ENCODE measurements around the gene MOXD1. TPM values are rescaled to one million over a fixed set of nuclear protein-coding genes. Genes with fewer than 3 reads are reported as not detected.

MOXD1 gene
- total RNA-seq, 2 experiments from 2014 or later = 0.08 TPM; not detected in 1

DNA sequence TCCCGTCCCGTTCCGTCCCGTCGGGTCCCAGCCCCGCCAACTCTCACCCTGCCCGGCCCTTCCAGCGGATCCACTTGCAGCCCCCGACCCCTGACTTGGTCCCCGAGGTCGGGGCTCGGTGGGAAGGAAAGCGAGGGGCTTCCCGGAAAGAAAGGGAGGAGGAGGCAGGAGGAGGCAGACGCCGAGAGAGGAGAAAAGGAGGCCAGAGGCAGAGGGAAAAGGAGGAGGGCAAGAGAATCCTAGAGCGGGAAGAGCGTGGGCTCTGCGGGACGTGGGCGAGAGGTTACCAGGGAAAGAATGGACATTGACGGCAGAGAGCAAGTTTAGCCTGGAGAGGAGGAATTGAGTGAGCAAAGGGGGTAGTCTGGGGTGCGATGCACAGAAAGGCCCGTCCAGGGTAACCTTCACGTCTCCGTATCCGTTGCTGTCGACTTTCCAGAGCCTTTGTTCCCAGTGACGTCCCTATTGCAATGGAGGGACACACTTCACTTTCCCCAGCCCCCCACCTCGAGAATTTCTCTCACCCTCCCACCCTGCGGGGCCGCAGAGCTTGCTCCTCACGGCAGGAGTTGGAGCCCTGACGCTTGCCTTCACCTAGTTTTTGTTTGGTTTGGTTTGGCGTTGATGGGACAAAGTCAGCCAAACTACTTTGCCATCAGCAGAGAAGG lies 477 bp upstream of the MOXD1 start:
- CTCF ChIA-PET = no interaction called here
- POLR2A ChIA-PET = no interaction called here

DNA sequence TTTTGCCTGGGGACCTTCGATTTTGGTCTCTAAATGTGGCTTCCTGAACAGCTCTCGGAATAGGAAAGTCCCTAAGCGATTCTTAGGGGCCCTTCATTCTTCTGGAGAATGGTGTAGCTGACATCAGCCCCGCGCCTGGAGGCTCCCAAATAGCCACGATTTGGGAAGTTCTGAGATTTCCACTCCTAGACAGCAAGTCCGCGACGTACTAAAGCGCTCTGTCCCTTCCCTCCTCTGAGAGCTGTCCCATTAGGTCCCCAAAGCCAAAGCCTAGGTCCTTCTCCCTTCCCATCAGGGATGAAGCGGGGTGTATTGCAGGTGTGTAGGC lies 756 bp downstream of the MOXD1 start:
- POLR2A ChIA-PET = no interaction called here
- CTCF ChIA-PET = interaction anchor here (1.3 kb wide), 1 partner anchor 120 kb away, joined by 3 read pairs; no protein-coding TSS in a partner anchor

GRCh38 chr6:132399376-132400074 lies 1.8 kb downstream of the MOXD1 start:
- CTCF ChIA-PET = interaction anchor here (1.3 kb wide), 1 partner anchor 119 kb away, joined by 3 read pairs; no protein-coding TSS in a partner anchor
- POLR2A ChIA-PET = no interaction called here

GRCh38 chr6:132395015-132395597 lies 6.2 kb downstream of the MOXD1 start:
- POLR2A ChIA-PET = no interaction called here
- CTCF ChIA-PET = no interaction called here

GRCh38 chr6:132392792-132393191 lies 8.5 kb downstream of the MOXD1 start:
- ChIA-PET POLR2A (no interaction called here), CTCF (no interaction called here)

DNA sequence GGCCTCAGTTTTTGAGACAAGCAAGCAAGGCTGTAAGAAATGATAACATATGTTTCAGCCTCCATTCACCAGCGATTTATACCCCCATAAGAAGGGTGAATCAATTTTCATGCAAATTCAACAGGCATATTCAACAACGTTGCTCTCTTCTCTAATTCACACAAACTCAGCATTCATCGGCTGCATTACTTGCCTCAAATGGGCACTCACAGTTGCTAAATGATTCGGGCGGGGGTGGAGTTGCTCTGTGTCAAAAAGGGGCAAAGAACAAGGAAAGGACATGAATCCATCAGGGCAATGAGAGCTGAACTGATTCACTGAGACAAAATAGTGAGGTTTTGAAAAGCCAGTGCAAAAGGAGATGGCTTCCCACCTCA lies 9.0 kb downstream of the MOXD1 start:
- ChIA-PET CTCF (no interaction called here), POLR2A (no interaction called here)

DNA sequence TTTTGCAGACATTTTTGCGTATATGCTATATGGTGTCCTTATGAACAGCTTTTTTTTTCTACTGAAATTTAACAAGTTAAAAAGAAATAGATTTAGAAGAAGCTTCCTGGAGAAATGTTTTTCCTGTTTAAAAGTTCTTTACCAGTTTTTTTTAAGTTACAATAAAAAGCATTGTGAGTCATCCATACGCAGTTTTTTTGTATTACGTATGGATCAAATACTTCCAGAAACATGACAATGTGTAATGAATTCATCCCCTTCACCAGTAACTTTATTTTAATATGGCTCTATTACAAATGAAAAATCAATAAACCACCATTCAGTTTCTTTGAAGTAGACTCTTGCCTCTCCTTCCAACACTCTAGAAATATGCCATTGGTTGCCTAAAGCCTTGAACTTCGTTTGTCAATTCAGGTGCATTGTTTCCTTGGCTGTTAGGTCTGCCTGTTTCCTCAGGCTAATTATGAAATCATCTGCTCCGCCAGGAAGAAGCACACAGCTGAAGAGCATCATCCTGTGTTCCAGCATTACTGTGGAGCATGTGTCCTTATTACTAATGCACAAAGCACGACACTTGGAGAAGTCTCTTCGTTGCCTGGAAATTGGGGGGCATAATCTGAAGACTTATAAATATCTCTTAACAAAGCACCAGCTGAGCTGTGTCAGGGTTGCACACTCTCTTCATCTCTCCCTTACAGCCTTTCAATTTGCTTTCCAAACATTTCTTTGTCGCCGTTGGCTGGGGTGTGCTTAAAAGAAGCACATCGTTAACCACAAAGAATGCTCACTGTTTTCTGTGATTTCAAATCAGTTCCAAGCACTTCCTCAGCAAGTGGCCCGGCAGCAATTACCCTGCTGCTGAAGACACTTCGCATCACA lies 9.6 kb downstream of the MOXD1 start:
- POLR2A ChIA-PET = no interaction called here
- CTCF ChIA-PET = no interaction called here

DNA sequence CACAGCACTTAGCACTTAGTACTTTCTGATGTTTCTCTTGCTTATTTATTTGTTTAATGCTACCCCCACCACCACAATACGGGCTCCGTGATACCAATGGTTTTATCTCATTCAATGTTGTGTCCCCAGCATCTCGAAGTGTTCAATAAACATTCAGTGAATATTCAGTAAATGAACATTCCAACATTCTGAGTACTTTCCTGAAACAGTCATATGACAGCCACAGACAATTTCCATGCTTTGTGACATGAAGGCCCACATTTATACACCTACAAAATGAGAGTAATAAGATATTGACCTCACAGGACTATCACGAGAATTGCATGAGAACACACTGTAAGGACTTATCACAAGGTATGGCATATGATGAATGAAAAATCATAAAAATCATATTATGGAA lies 10.8 kb downstream of the MOXD1 start:
- ChIA-PET CTCF (no interaction called here), POLR2A (no interaction called here)

- CTCF ChIA-PET = no interaction called here
- POLR2A ChIA-PET = no interaction called here
Observed at GRCh38 chr6:132390017-132390416, 11.3 kb downstream of the MOXD1 start.

DNA sequence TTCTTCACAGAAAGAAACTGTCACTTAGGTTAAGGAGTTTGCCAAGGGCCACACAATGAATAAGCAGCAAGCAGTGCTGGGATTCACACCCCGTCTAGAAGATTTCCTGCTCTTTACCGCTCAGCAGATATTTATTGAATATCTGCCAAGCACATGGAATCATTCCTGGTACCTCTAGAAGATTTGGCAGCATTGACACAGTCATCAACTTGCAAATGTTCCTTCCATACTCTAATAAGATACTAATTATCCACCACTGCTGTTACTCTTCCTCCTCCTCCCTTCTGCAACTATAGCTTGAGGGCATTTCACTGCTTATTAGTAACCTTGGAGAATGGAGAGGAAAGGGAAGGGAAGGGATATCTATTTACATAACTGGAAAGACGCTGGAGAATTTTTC lies 13.0 kb downstream of the MOXD1 start:
- POLR2A ChIA-PET = no interaction called here

DNA sequence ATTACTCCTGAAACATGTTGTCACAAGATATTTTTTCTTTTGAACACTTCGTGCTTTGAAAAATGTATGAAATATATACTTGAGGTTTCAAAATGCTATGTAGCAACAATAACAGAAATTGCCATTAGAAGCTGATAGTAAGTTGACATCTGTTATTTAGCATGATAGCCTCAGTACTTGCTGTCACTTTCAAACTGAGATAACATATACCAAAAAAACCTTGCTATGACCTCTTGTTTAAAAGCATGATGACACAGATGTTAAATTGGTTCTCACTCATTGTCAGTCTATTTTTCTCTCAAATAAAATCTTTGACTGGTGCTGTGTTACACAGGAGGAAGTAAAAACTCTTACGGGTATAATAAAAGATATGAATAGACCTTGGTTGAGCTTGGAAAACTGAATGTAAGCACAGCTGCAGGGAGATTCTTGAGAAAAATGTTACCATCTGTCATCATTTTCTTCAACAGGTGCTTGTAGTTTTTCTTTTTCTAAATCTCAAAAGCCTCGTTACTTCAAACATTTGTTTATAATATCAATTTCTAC lies 18.6 kb downstream of the MOXD1 start:
- ChIA-PET POLR2A (no interaction called here), CTCF (no interaction called here)

More for the DNA sequence above, 13.0 kb downstream of the MOXD1 start:
- CTCF ChIA-PET = interaction anchor here (1.0 kb wide), 1 partner anchor 109 kb away, joined by 3 read pairs; no protein-coding TSS in a partner anchor

DNA sequence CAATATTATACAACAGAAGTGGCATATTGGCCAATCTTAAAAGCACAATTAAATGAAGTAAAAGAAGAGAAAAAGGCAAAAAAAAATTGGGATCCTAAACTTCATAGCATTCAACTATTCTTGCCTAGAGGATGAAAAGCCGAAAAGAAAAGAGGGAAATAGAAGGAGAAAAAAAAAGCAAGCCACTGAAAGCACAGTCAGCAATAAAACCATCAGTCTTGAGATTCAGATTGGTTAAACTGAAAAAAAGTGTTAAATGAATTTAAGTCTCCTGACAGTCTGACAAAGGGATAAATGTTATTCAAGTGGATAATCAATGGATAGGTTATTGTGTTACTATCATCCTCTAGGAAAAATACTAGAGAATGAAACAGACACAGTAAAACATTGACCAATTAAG lies 19.9 kb downstream of the MOXD1 start:
- CTCF ChIA-PET = no interaction called here
- POLR2A ChIA-PET = no interaction called here

GRCh38 chr6:132380358-132381029 lies 20.8 kb downstream of the MOXD1 start:
- POLR2A ChIA-PET = no interaction called here
- CTCF ChIA-PET = no interaction called here

DNA sequence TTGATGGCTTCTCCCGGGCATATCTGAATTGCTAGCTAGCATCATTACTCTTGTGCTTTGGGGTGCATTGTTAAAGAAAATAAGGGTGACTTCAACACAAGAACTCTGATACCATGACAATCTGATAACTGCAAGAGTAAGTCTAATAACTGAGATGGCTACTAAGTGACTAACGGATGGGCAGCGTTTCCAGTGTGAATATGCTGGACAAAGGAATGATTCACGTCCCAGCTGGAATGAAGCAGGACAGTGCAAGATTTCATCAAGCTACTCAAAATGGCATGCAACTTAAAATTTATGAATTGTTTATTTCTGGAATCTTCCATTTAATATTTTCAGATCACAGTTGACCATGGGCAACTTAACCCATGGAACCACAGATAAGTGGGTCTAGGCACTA lies 31.7 kb downstream of the MOXD1 start:
- POLR2A ChIA-PET = no interaction called here
- CTCF ChIA-PET = no interaction called here

DNA sequence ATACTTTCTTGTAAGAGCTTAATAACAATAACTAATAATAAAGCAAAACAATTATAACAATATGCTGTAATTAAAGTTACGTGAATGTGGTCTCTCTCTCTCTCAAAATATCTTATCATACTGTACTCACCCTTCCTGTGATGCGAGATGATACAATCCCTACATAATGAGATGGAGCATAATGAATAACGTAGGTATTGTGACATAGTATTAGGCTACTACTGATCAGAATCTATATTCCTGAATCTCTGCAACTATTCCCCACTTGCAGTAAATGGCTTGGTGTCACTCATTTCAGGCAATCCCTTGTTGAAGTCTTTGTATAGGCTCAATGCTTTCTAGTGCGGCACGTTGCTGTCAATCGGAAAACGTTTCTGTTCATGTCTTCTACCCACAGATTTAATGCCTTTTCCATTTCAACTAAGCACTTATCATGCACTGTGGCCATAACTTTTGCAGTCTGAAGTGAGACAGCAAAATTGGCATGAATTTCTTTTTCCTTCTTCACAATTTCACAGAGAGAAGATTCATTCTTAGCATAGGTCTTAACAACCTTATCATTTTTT lies 32.3 kb downstream of the MOXD1 start:
- POLR2A ChIA-PET = no interaction called here
- CTCF ChIA-PET = no interaction called here

DNA sequence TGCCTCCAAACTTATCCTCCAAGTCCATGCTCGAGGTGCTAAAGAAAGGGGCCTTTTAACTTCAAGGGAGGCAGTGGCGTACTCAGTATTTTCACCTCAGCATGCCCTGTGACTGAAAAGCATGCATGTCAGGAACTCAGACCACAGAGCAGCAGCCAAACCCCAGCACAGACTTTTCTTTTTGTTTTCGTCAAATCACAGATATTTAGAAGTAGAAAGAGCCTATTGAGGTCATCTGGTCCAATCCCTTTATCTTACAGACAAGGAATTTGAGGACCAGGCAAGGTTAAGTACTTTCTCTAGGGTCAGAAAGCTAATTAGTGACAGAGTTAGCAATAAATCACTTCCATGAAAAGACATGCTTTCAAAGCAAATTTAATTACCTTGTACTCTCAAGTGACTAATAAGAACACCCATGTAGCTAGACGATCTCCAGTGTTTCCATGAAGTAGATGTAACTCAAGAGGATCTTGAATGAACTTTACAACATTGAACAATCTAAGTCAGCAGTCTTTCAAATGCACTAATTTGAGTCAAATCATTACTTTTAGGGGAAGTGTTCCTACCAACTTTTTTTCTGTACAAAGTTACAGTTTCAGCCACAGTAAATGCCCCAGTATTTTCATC lies 35.9 kb downstream of the MOXD1 start:
- ChIA-PET POLR2A (no interaction called here), CTCF (no interaction called here)

DNA sequence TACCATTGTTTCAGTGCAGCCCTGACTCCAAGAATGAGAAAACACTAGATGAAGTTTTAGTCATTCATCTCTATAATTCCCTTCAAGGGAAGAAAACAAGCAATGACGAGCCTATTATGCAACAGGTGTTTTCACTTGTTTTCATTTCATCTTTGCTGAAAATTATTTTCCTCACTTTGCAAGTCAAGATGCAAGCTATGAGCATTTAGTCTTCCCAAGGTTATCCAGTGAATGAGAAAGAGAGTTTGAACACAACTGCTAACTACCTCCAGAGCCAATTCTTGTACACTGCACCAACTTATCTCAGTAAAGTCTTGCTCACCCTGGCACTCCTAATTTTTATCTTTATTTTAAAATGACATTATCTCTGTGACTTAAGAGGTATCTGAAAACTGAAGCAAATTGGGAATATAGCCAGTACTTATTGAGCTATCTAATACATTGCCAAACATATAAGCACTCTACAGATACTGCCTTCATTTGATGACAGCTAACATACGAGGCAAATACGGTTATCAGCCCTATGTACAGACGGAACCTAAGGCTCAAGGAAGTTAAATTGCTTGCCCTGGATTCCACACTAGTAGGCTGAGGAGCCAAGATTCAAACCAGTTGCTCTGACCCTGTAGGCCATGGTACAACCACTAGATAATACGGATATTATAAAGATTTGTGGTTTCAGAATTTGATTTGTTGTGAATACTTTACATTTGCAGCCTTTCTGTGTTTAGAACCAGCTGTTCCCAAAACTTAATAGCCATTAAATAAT lies 36.8 kb downstream of the MOXD1 start:
- ChIA-PET CTCF (no interaction called here), POLR2A (no interaction called here)

GRCh38 chr6:132362442-132363185 lies 38.7 kb downstream of the MOXD1 start:
- ChIA-PET CTCF (interaction anchor here (0.6 kb wide), 1 partner anchor 236 kb away, joined by 3 read pairs; no protein-coding TSS in a partner anchor), POLR2A (no interaction called here)

Measured in activated CD8-positive, alpha-beta memory T cell treated with anti-CD3 and anti-CD28 coated beads for 36 hours (primary cell).